H1 (cell line): ENCODE data around the gene ELL2. TPM values are rescaled to one million over a fixed set of nuclear protein-coding genes. Genes with fewer than 3 reads are reported as not detected.

ENCODE experiments used
- ATF2 ChIP-seq: IDR thresholded peaks from 2 replicates; pipeline ENCODE4 v1.6.1; 2012; ENCODE audit warnings: low read length, inconsistent platforms
- E2F6 ChIP-seq: IDR thresholded peaks from 2 replicates; pipeline ENCODE4 v1.6.1; 2012; ENCODE audit warnings: inconsistent platforms
- EGR1 ChIP-seq: IDR thresholded peaks from 2 replicates; pipeline ENCODE4 v1.6.1; 2011; ENCODE audit warnings: low read depth, low read length, borderline replicate concordance
- JUND ChIP-seq: IDR thresholded peaks from 2 replicates; pipeline ENCODE4 v1.6.1; 2011; ENCODE audit warnings: mild to moderate bottlenecking, improper control_type of control experiment, low read length
- MAX ChIP-seq: IDR thresholded peaks from 2 replicates; pipeline ENCODE4 v1.6.1; 2012; ENCODE audit warnings: inconsistent platforms
- SP4 ChIP-seq: IDR thresholded peaks from 2 replicates; pipeline ENCODE4 v1.6.1; 2012; ENCODE audit warnings: low read length, inconsistent platforms
- polyA plus RNA-seq, 7 experiments: library from polyadenylated mRNA; depleted of rRNA in 3 of 7; stranded (reverse) in 5 of 7; unstranded in 2 of 7; fragments of >200 nt in 5 of 7; fragments of 200-250 nt in 2 of 7; gene quantifications; 1 replicate in 5 of 7; 2 replicates in 1 of 7; 4 replicates in 1 of 7; pipeline versions ENCODE4 v1.2.1 to v1.2.3, GENCODE V29; 2011 to 2013; ENCODE audit warnings: missing spikeins in 2 of 7, mixed read lengths in 2 of 7
- total RNA-seq: library from RNA; stranded (reverse); fragmentation: NEBNext Ultra II Directional; extraction: Animal tissue kit (Norgen Biotek cat#: 25700); gene quantifications from 2 replicates; pipeline ENCODE4 v1.2.1, GENCODE V29; 2021

The ELL2 gene
- total and polyA plus RNA-seq, 2 of the 8 experiments (the other 6 are each of a cell fraction or from before 2014, with no cell fraction given) = 6.3 to 29.4 TPM

- TF ChIP-seq ATF2 (no peak), EGR1 (no peak), E2F6 (no peak), JUND (no peak), SP4 (no peak), MAX (no peak)
Measured at GRCh38 chr5:95920822-95921221, 40.8 kb downstream of the ELL2 start (continued).
